ENCODE data around the gene SKA3. TPM values are rescaled to one million over a fixed set of nuclear protein-coding genes. Genes with fewer than 3 reads are reported as not detected.
"Not testable (repeated sequence)": the region's sequence is repeated elsewhere in the genome, so short reads cannot be mapped to it uniquely, and the experiment has no call there.

The SKA3 gene
- 5.4 TPM for total RNA-seq

DNA sequence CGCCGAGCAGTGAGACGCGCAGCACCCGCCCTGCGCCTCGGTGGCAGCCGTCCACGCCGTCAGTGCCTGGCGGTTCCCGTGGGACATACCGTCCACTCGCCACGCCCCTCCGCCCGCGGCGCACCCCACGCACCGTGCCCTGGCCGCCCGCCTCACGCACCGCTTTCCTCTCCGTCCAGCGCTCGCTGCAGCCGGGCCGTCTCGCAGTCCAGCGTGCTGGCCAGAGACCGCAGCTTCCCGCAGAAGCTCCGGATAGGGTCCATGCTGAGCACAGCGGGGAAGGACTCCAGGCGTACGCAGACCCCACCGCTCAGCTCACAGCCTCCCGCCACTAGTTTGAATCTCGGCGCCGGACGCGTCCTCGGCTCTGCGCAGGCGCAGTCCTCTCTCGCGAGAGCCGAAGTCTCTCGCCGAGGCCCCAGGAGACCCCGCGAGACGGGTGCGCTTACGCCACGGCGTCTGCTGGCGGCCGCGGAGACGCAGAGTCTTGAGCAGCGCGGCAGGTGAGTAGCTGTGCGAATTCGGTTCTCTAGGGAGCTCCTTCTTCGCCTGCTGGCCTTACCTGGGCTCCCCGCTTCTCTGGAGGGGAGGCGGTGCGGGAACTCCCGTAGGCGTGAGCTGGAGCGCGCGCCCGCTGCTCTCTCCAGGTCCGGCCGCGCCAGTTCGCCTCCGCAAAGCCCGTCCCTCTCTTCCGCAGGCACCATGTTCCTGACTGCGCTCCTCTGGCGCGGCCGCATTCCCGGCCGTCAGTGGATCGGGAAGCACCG is at the start of gene SKA3, which contains the start of gene MRPL57:
Gene SKA3, minus strand, starts transcription at position 338 of the 767 bp plus-strand sequence. Its CDS starts 75 bp downstream, at position 263.
Gene MRPL57, plus strand, starts transcription at position 444 of the 767 bp plus-strand sequence. Its CDS starts 259 bp downstream, at position 703.
- DNase-seq (ENCODE audit: extremely low spot score in 2 of 2) = no peak
- H3K4me1 ChIP-seq = peaks cover 21% of the 10 kb centered on the region
- no peaks in the 10 kb centered on the region for H3K36me3 ChIP-seq
- peak within 1 kb of the TSS; percentile 83 to 89 for H3K4me3 ChIP-seq
- H3K27me3 ChIP-seq = no peaks in the 10 kb centered on the region
- intact Hi-C loops (cut with DNase I) = no loop called here
- no peaks in the 10 kb centered on the region for H3K9me3 ChIP-seq
- TF ChIP-seq, protein P1, sequence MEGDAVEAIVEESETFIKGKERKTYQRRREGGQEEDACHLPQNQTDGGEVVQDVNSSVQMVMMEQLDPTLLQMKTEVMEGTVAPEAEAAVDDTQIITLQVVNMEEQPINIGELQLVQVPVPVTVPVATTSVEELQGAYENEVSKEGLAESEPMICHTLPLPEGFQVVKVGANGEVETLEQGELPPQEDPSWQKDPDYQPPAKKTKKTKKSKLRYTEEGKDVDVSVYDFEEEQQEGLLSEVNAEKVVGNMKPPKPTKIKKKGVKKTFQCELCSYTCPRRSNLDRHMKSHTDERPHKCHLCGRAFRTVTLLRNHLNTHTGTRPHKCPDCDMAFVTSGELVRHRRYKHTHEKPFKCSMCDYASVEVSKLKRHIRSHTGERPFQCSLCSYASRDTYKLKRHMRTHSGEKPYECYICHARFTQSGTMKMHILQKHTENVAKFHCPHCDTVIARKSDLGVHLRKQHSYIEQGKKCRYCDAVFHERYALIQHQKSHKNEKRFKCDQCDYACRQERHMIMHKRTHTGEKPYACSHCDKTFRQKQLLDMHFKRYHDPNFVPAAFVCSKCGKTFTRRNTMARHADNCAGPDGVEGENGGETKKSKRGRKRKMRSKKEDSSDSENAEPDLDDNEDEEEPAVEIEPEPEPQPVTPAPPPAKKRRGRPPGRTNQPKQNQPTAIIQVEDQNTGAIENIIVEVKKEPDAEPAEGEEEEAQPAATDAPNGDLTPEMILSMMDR (IDR thresholded peaks at IDR 0.05) = peak in 2 of 3 experiments; percentile 38
- TF ChIP-seq POLR2AphosphoS5 (IDR thresholded peaks at IDR 0.05; ENCODE audit: insufficient read depth in 1 of 2, low read depth in 1 of 2) (peak; percentile 93 to 98), POLR2A (IDR thresholded peaks at IDR 0.05) (peak in 1 of 2 donors; percentile 83)
- peak within 1 kb of the TSS; percentile 94 for H3K27ac ChIP-seq

DNA sequence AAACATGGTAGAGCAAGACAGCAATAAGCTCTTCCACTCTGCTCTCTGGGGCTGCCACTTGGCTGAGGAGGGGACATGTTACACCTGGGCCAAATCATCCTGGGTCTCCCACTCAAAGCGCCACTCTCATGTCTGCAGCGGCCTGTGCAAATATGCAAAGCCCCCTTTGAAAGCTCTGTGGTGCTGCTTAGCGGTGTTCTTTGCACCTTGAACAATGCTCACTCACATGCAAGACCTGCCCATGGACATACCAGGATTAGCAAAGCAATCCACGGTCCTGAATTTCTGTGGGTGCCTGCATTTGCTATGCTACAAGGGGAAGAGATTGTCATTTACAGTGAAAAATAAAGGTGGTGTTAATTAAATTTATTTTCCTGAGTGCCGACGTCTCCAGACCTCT is 48.7 kb upstream of the SKA3 start:
- TF ChIP-seq, protein P1 (IDR thresholded peaks at IDR 0.05) = no peak
- TF ChIP-seq POLR2A (IDR thresholded peaks at IDR 0.05) (no peak), POLR2AphosphoS5 (IDR thresholded peaks at IDR 0.05; ENCODE audit: insufficient read depth in 1 of 2, low read depth in 1 of 2) (no peak)
- no peak for DNase-seq (ENCODE audit: extremely low spot score in 2 of 2)
- H3K27me3 ChIP-seq = no peaks in the 10 kb centered on the region
- H3K4me3 ChIP-seq = no peak overlapping the region
- no peaks in the 10 kb centered on the region for H3K4me1 ChIP-seq
- H3K9me3 ChIP-seq = no peaks in the 10 kb centered on the region
- intact Hi-C loops (cut with DNase I) = no loop called here
- H3K27ac ChIP-seq = no peak overlapping the region
- H3K36me3 ChIP-seq = no peaks in the 10 kb centered on the region

DNA sequence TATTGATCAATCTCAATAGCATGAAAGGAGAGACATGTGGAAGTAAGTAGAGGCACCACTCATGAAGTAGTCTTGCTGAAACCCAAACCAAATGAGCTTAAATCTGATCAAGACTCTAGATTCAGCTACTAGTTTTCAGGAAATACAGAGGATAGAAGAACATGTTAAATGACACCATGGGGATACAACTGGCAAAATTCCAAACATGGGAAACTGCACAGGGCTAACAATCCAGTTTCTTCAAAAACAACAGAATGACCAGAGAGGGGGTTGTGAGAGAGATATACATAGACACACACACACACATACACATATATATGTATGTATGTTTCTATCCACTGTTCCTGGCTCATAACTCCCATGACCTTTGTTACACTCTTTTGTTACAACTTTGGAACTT is 44.9 kb upstream of the SKA3 start:
- H3K27me3 ChIP-seq = no peaks in the 10 kb centered on the region
- intact Hi-C loops (cut with DNase I) = no loop called here
- H3K4me3 ChIP-seq = no peak overlapping the region
- H3K27ac ChIP-seq = no peak overlapping the region
- H3K9me3 ChIP-seq = no peaks in the 10 kb centered on the region
- H3K36me3 ChIP-seq = no peaks in the 10 kb centered on the region
- TF ChIP-seq POLR2AphosphoS5 (IDR thresholded peaks at IDR 0.05; ENCODE audit: insufficient read depth in 1 of 2, low read depth in 1 of 2) = no peak
- no peak for TF ChIP-seq POLR2A (IDR thresholded peaks at IDR 0.05)
- TF ChIP-seq, protein P1 (IDR thresholded peaks at IDR 0.05) = no peak
- H3K4me1 ChIP-seq = no peaks in the 10 kb centered on the region
- DNase-seq (ENCODE audit: extremely low spot score in 2 of 2) = no peak

DNA sequence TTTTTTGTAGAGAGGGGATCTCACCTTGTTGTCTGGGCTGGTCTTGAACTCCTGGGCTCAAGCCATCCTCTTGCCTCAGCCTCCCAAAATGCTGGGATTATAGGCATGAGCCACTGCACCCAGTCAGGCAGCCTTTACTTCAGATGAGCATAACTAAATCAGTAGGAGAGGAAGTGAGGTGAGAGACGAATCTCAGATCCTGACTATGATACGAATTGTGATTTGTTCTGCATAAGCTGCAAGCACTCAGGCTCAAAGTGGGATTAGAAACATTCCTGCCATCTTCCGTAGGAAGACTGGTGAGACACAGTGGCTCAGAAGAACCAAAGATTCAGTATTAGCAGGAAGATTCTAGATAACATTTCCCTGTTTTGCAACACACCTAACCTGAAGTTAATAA is 43.4 kb upstream of the SKA3 start:
- DNase-seq (ENCODE audit: extremely low spot score in 2 of 2); H3K27ac ChIP-seq; H3K9me3 ChIP-seq; H3K36me3 ChIP-seq; H3K27me3 ChIP-seq; H3K4me1 ChIP-seq; intact Hi-C loops (cut with DNase I); H3K4me3 ChIP-seq: not testable (repeated sequence)

DNA sequence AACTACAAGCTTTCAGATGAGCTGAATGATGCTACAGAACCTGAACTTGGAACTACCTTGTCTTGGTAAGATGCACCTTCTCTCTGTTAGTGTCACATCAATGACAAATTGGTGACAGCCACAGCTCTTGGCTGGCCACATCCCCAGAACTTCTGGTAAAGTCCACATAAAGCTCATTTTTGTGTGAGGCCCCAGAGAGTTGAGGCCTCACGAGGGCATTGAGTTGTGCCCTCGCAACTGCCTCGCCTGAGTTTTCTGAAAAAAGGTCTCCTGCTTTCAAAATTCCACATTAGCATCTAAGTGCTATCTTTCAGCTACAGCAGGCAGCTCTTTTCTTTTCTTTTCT is 42.7 kb upstream of the SKA3 start:
- Histone ChIP-seq H3K27ac (no peak overlapping the region), H3K36me3 (no peaks in the 10 kb centered on the region), H3K4me3 (no peak overlapping the region), H3K9me3 (no peaks in the 10 kb centered on the region), H3K4me1 (no peaks in the 10 kb centered on the region), H3K27me3 (no peaks in the 10 kb centered on the region)
- no peak for DNase-seq (ENCODE audit: extremely low spot score in 2 of 2)
- no peak for TF ChIP-seq POLR2AphosphoS5 (IDR thresholded peaks at IDR 0.05; ENCODE audit: insufficient read depth in 1 of 2, low read depth in 1 of 2)
- TF ChIP-seq POLR2A (IDR thresholded peaks at IDR 0.05) = no peak
- TF ChIP-seq, protein P1 (IDR thresholded peaks at IDR 0.05) = no peak
- intact Hi-C loops (cut with DNase I) = no loop called here
